ENCODE measurements around the gene WRNIP1. TPM values are rescaled to one million over a fixed set of nuclear protein-coding genes. Genes with fewer than 3 reads are reported as not detected.

Gene WRNIP1
- total and polyA plus RNA-seq, 2 of the 13 experiments (the other 11 are each of a cell fraction or from before 2014, with no cell fraction given): 77.7 to 90.3 TPM

- TF ChIP-seq ZMAT3 (CRISPR knock-in tag; conservative IDR thresholded peaks at IDR 0.05): no peak
- no peak for TF ChIP-seq KLF16 (CRISPR knock-in tag; IDR thresholded peaks at IDR 0.05)
- TF ChIP-seq, protein P1, sequence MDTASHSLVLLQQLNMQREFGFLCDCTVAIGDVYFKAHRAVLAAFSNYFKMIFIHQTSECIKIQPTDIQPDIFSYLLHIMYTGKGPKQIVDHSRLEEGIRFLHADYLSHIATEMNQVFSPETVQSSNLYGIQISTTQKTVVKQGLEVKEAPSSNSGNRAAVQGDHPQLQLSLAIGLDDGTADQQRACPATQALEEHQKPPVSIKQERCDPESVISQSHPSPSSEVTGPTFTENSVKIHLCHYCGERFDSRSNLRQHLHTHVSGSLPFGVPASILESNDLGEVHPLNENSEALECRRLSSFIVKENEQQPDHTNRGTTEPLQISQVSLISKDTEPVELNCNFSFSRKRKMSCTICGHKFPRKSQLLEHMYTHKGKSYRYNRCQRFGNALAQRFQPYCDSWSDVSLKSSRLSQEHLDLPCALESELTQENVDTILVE (CRISPR knock-in tag; IDR thresholded peaks at IDR 0.05): no peak
- TF ChIP-seq, protein P2, sequence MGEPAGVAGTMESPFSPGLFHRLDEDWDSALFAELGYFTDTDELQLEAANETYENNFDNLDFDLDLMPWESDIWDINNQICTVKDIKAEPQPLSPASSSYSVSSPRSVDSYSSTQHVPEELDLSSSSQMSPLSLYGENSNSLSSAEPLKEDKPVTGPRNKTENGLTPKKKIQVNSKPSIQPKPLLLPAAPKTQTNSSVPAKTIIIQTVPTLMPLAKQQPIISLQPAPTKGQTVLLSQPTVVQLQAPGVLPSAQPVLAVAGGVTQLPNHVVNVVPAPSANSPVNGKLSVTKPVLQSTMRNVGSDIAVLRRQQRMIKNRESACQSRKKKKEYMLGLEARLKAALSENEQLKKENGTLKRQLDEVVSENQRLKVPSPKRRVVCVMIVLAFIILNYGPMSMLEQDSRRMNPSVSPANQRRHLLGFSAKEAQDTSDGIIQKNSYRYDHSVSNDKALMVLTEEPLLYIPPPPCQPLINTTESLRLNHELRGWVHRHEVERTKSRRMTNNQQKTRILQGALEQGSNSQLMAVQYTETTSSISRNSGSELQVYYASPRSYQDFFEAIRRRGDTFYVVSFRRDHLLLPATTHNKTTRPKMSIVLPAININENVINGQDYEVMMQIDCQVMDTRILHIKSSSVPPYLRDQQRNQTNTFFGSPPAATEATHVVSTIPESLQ (CRISPR knock-in tag; conservative IDR thresholded peaks at IDR 0.05): no peak
- no peak for TF ChIP-seq GFI1 (CRISPR knock-in tag; IDR thresholded peaks at IDR 0.05; ENCODE audit: borderline replicate concordance)
- no peak for TF ChIP-seq BORCS8-MEF2B (CRISPR knock-in tag; IDR thresholded peaks at IDR 0.05)
Measured at GRCh38 chr6:2719093-2719455, 46.1 kb upstream of the WRNIP1 start (continued).

GRCh38 chr6:2721219-2721618, 44.0 kb upstream of the WRNIP1 start:
- no peaks in the 10 kb centered on the region for H3K79me2 ChIP-seq (ENCODE audit: insufficient read depth, low read length)
- no peak overlapping the region for H3K9ac ChIP-seq (ENCODE audit: insufficient read depth, low read depth, low read length)
- DNase-seq (ENCODE audit: low spot score): no peak
- intact Hi-C loops (cut with micrococcal nuclease; ENCODE audit: unreplicated experiment): no loop called here
- BruUV-seq (replicated peaks): no TSS peak
- H2AFZ ChIP-seq (ENCODE audit: low read length): no peak overlapping the region
- CTCF ChIA-PET (ENCODE audit: low intra/inter-chr PET ratio, low total read pairs): no interaction called here
- no peak overlapping the region for H3K27ac ChIP-seq (ENCODE audit: extremely low read length, insufficient read depth, low read length)
- peaks cover 0 to 2% of the 10 kb centered on the region in 2 experiments; a peak in 2 of 5 replicates for H3K27me3 ChIP-seq (ENCODE audit: control insufficient read depth in 1 of 2, insufficient read depth in 2 of 2, low read length in 2 of 2)
- POLR2A ChIA-PET: no interaction called here
- 22% methylated on average over 3 of the region's 3 CpGs for WGBS (ENCODE audit: low lambda C conversion rate)
- FAIRE-seq: no peak
- H3K4me2 ChIP-seq (ENCODE audit: low read depth, low read length): no peak overlapping the region
- no peak for ATAC-seq
- no peaks in the 10 kb centered on the region for H3K36me3 ChIP-seq (replicated peaks in 1 of 2; ENCODE audit: control insufficient read depth in 1 of 2, insufficient read depth in 2 of 2, low read length in 2 of 2)
- no peaks in the 10 kb centered on the region for H3K9me3 ChIP-seq (ENCODE audit: low read length)
- no peak for TF ChIP-seq HDAC2 (CRISPR knock-in tag; IDR thresholded peaks at IDR 0.05)
- no peak for TF ChIP-seq PHF5A (CRISPR knock-in tag; IDR thresholded peaks at IDR 0.05; ENCODE audit: low read depth, unreplicated experiment)
- TF ChIP-seq SRY (CRISPR knock-in tag; IDR thresholded peaks at IDR 0.05): no peak
- no peak for TF ChIP-seq KLF9 (CRISPR knock-in tag; IDR thresholded peaks at IDR 0.05; ENCODE audit: low read depth)
- no peak for TF ChIP-seq SIX1 (CRISPR knock-in tag; IDR thresholded peaks at IDR 0.05; ENCODE audit: borderline replicate concordance)
- no peak for TF ChIP-seq ZNF251 (CRISPR knock-in tag; IDR thresholded peaks at IDR 0.05)
- TF ChIP-seq PAWR (CRISPR knock-in tag; IDR thresholded peaks at IDR 0.05; ENCODE audit: borderline replicate concordance): no peak
- no peak overlapping the region for H3K4me3 ChIP-seq (replicated peaks in 1 of 3; ENCODE audit: insufficient read depth in 1 of 3, low read depth in 2 of 3, low read length in 3 of 3)
- in situ Hi-C loops (cut with HindIII; ENCODE audit: extremely low pct_ligation_motif_present, low pct_unique_long_range_greater_than_20kb): no loop called here
- peaks cover 4% of the 10 kb centered on the region for H3K4me1 ChIP-seq (ENCODE audit: insufficient read depth, low read length)
- H4K20me1 ChIP-seq (ENCODE audit: insufficient read depth, low read length): no peaks in the 10 kb centered on the region

All from HepG2 (cell line).